ENCODE results near the gene TBC1D2B. TPM values are rescaled to one million over a fixed set of nuclear protein-coding genes. Genes with fewer than 3 reads are reported as not detected.

Gene TBC1D2B
- total and polyA plus RNA-seq, 7 experiments from 2014 or later, result 7.4 to 119 (median 76.6) TPM

DNA sequence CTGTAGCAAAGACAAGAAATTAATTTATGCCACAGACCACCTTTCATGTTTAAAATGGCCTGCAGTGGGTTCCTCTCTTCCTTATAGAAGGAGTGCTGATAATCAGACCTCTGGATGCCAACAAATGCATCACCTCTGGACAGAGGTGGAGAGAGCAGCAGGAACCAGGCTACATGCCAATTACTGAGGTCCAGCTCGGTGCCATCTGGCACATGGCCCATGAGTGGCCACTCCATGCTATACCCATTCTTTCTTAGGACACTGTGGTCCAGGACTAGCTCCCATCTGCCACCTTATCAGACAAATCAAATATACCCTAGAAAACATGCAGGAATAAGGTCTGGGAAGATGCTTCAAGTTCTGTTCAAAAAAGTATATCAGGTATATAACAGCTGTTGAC, 60.7 kb downstream of the TBC1D2B start:
- Histone ChIP-seq H3K4me1 (ENCODE audit: control insufficient read depth in 2 of 2, insufficient read depth in 2 of 2, low read length in 2 of 2) (no peaks in the 10 kb centered on the region), H3K4me3 (ENCODE audit: low read length) (no peak overlapping the region), H3K9me3 (ENCODE audit: control insufficient read depth in 2 of 3, low read length in 3 of 3) (no peaks in the 10 kb centered on the region), H3K36me3 (ENCODE audit: control insufficient read depth in 2 of 3, insufficient read depth in 3 of 3, low read length in 3 of 3) (peaks cover 15 to 64% (median 28%) of the 10 kb centered on the region in 3 experiments), H3K27ac (ENCODE audit: low read depth, low read length) (no peak overlapping the region), H3K27me3 (ENCODE audit: control insufficient read depth in 2 of 2, insufficient read depth in 2 of 2, low read length in 2 of 2) (no peaks in the 10 kb centered on the region)
- Mint-ChIP-seq H3K9me3 (no peaks in the 10 kb centered on the region), H3K36me3 (peaks cover 4 to 51% (median 35%) of the 10 kb centered on the region in 5 donors), H3K27me3 (no peaks in the 10 kb centered on the region), H3K4me1 (peaks cover 14 to 38% (median 20%) of the 10 kb centered on the region in 7 donors), H3K4me3 (no peak overlapping the region), H3K27ac (peak overlapping the region in 5 of 9 donors; percentile 2 to 65 (median 26))
- ChIA-PET POLR2A (interaction anchor here (0.7 to 1.4 kb wide), 2 partner anchors 26 to 33 kb away, joined by 3 read pairs; no protein-coding TSS in a partner anchor), CTCF (interaction anchor here (0.7 to 2.6 kb wide), 3 partner anchors 18 to 164 kb away, joined by 4 to 16 read pairs (median 5); no protein-coding TSS in a partner anchor)
- intact Hi-C loops (cut with micrococcal nuclease), result no loop called here
- DNase-seq, result no peak
- no peak for ATAC-seq

DNA sequence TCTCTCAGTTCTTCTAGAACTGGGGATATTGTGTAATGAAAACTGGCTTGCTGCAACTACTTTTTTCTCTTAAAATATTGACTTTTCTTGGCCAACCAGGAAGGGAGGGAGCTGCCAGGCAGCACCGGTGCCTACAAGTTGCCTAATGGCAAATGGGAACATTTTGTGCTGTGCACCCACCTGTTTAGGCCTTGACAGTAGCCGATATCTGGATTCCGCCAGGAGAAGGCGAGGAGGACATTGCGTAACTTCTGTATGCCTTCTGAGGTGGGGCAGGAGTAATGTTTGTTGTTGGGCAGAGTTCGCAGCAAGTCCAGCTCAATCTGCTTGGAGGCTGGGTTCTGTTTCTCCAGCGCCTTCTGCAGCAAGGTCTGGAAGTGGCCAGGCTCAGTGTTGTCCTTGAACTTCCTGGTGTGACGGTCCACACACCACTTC, 64.9 kb downstream of the TBC1D2B start:
- Histone ChIP-seq H3K4me1 (ENCODE audit: control insufficient read depth in 2 of 2, insufficient read depth in 2 of 2, low read length in 2 of 2) (no peaks in the 10 kb centered on the region), H3K27ac (ENCODE audit: low read depth, low read length) (no peak overlapping the region), H3K27me3 (ENCODE audit: control insufficient read depth in 2 of 2, insufficient read depth in 2 of 2, low read length in 2 of 2) (no peaks in the 10 kb centered on the region), H3K9me3 (ENCODE audit: control insufficient read depth in 2 of 3, low read length in 3 of 3) (no peaks in the 10 kb centered on the region), H3K4me3 (ENCODE audit: low read length) (no peak overlapping the region), H3K36me3 (ENCODE audit: control insufficient read depth in 2 of 3, insufficient read depth in 3 of 3, low read length in 3 of 3) (peaks cover 26 to 82% (median 41%) of the 10 kb centered on the region in 3 experiments)
- DNase-seq (no peak), ATAC-seq (no peak)
- intact Hi-C loops (cut with micrococcal nuclease), result no loop called here
- Mint-ChIP-seq H3K4me3 (no peak overlapping the region), H3K27me3 (no peaks in the 10 kb centered on the region), H3K36me3 (peaks cover 4 to 56% (median 24%) of the 10 kb centered on the region in 5 donors), H3K4me1 (peaks cover 0 to 13% (median 3%) of the 10 kb centered on the region in 7 donors), H3K27ac (no peak overlapping the region), H3K9me3 (no peaks in the 10 kb centered on the region)
- CTCF ChIA-PET, result no interaction called here
- POLR2A ChIA-PET, result no interaction called here

DNA sequence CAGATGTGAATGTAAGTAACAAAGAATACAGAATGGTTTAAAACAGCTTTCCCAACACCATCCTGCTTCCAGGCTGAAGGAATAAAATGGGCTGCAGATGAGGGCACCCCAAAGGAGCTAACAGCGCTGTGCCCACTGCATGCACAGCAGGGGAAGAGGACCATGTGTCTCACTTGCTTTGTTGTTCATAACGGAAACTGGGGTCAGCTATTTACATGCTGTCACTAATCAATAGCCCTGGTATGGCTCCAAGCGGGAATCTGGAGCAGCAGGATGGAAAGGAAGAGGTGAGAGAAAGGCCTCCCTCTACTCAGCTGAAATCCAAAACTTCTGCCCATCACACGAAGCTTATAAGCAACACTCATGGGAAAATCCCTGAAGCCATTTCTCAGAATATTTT, 67.4 kb downstream of the TBC1D2B start:
- ChIA-PET POLR2A (interaction anchor here (1.2 kb wide), 1 partner anchor 46 kb away, joined by 3 read pairs; no protein-coding TSS in a partner anchor), CTCF (interaction anchor here (0.6 kb wide), 1 partner anchor 50 kb away, joined by 3 read pairs; no protein-coding TSS in a partner anchor)
- peaks cover 29 to 83% (median 42%) of the 10 kb centered on the region in 3 experiments for H3K36me3 ChIP-seq (ENCODE audit: control insufficient read depth in 2 of 3, insufficient read depth in 3 of 3, low read length in 3 of 3)
- H3K4me1 ChIP-seq (ENCODE audit: control insufficient read depth in 2 of 2, insufficient read depth in 2 of 2, low read length in 2 of 2), result no peaks in the 10 kb centered on the region
- Mint-ChIP-seq H3K27me3 (no peaks in the 10 kb centered on the region), H3K9me3 (no peaks in the 10 kb centered on the region), H3K27ac (peak overlapping the region in 2 of 9 donors; percentile 29 to 42), H3K4me1 (peaks cover 0 to 24% (median 0%) of the 10 kb centered on the region in 7 donors), H3K4me3 (no peak overlapping the region), H3K36me3 (peaks cover 9 to 54% (median 27%) of the 10 kb centered on the region in 5 donors)
- intact Hi-C loops (cut with micrococcal nuclease), result no loop called here
- no peaks in the 10 kb centered on the region for H3K9me3 ChIP-seq (ENCODE audit: control insufficient read depth in 2 of 3, low read length in 3 of 3)
- no peaks in the 10 kb centered on the region for H3K27me3 ChIP-seq (ENCODE audit: control insufficient read depth in 2 of 2, insufficient read depth in 2 of 2, low read length in 2 of 2)
- no peak overlapping the region for H3K27ac ChIP-seq (ENCODE audit: low read depth, low read length)
- H3K4me3 ChIP-seq (ENCODE audit: low read length), result no peak overlapping the region
- ATAC-seq (no peak), DNase-seq (no peak)

DNA sequence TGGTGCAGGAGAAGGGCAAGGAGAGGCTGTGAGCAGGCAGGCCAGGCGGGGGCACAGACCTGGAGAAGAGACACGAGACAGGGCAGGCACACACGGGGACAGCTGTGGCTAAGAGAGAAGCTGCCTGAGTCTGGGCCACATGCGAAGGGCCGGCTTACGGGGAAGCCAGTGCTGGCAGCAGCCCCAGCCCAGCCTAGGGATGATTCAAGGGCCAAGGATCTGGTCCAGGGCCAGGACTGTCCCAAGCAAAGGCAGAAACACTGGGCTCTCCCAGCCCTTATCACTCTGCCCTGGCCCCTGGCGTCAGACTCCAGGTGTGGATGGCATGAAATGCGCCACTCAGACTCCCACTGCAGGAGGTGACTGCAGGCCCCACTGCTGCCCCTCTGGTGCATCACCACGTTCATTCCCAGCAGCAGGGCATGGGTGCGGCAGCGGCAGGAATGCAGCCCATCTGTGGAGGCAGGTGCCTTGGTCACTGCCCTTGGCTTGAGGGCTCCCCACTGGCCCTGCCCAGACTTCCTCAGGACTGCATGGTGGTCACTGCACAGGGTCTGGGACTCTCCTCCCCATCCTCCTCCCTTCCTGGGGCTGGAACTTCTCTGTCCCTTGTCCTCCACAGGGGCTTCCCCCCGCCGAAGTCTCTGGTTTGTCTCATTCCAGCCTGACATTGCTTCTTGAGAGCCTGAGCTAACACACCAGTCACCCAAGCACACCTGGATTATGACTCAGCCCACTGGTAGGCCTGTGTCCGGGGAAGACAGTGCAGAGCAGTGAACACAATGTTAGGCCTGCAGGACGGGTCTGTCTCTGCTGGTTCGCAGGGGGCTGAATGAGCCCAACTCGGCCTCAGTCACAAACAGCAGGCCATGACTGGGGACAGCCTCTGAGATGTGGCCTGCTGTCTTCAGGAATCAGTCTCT, 69.3 kb downstream of the TBC1D2B start:
- Mint-ChIP-seq H3K4me1 (peaks cover 0 to 30% (median 0%) of the 10 kb centered on the region in 7 donors), H3K27ac (peak overlapping the region in 2 of 9 donors; percentile 9 to 65), H3K36me3 (peaks cover 9 to 45% (median 17%) of the 10 kb centered on the region in 5 donors), H3K9me3 (no peaks in the 10 kb centered on the region), H3K27me3 (no peaks in the 10 kb centered on the region), H3K4me3 (no peak overlapping the region)
- no peak for DNase-seq
- no peak for ATAC-seq
- H3K27ac ChIP-seq (ENCODE audit: low read depth, low read length), result no peak overlapping the region
- peaks cover 33 to 89% (median 38%) of the 10 kb centered on the region in 3 experiments for H3K36me3 ChIP-seq (ENCODE audit: control insufficient read depth in 2 of 3, insufficient read depth in 3 of 3, low read length in 3 of 3)
- no peaks in the 10 kb centered on the region for H3K9me3 ChIP-seq (ENCODE audit: control insufficient read depth in 2 of 3, low read length in 3 of 3)
- no peaks in the 10 kb centered on the region for H3K27me3 ChIP-seq (ENCODE audit: control insufficient read depth in 2 of 2, insufficient read depth in 2 of 2, low read length in 2 of 2)
- intact Hi-C loops (cut with micrococcal nuclease), result no loop called here
- H3K4me3 ChIP-seq (ENCODE audit: low read length), result no peak overlapping the region
- ChIA-PET POLR2A (no interaction called here), CTCF (no interaction called here)
- no peaks in the 10 kb centered on the region for H3K4me1 ChIP-seq (ENCODE audit: control insufficient read depth in 2 of 2, insufficient read depth in 2 of 2, low read length in 2 of 2)

DNA sequence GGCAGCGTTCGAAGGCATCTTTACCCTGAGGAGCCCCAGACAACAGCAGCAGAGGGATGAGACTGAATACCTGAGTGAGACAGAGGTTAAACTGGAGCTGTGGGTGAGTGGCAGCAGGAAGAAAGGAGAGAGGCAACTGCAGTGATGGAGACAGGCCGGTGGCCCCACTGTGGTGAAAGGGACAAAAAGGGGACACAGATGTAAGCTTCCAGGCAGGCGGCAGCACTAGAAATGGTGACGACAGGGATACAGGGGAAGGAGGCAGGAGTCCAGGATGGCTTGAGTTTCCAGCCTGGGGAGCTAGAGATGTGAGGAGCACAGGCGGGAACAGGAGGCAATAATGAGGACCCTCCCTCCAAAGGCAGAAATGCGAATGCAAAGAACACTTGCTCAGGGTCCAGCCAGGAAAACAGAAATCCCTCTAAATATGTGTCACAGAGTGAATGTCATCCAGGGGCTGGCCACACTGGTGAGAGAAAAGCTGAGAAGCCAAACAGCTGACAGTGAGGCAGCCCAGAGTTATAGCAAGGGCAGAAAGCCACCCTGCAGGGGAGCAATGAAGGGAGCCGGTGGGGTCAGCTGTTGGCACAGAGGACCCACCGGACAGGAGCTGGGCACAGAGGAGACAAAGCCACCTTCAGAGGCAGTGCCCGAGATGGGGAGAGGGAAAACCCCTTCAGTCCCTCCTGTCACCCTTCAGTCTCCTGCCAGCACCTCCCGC, 70.1 kb downstream of the TBC1D2B start:
- intact Hi-C loops (cut with micrococcal nuclease), result no loop called here
- no peaks in the 10 kb centered on the region for H3K9me3 Mint-ChIP-seq
- H3K27ac Mint-ChIP-seq, result peak overlapping the region in 8 of 9 donors; percentile 5 to 78 (median 57)
- ChIA-PET POLR2A (interaction anchor here (0.6 kb wide), 1 partner anchor 53 kb away, joined by 3 read pairs; no protein-coding TSS in a partner anchor), CTCF (interaction anchor here (1.3 kb wide), 1 partner anchor 14 kb away, joined by 3 read pairs; no protein-coding TSS in a partner anchor)
- Histone ChIP-seq H3K9me3 (ENCODE audit: control insufficient read depth in 2 of 3, low read length in 3 of 3) (no peaks in the 10 kb centered on the region), H3K36me3 (ENCODE audit: control insufficient read depth in 2 of 3, insufficient read depth in 3 of 3, low read length in 3 of 3) (peaks cover 29 to 89% (median 33%) of the 10 kb centered on the region in 3 experiments), H3K4me3 (ENCODE audit: low read length) (no peak overlapping the region), H3K27me3 (ENCODE audit: control insufficient read depth in 2 of 2, insufficient read depth in 2 of 2, low read length in 2 of 2) (no peaks in the 10 kb centered on the region), H3K4me1 (ENCODE audit: control insufficient read depth in 2 of 2, insufficient read depth in 2 of 2, low read length in 2 of 2) (no peaks in the 10 kb centered on the region), H3K27ac (ENCODE audit: low read depth, low read length) (no peak overlapping the region)
- H3K4me3 Mint-ChIP-seq, result no peak overlapping the region
- no peak for DNase-seq
- ATAC-seq, result no peak
- H3K27me3 Mint-ChIP-seq, result no peaks in the 10 kb centered on the region
- peaks cover 7 to 40% (median 20%) of the 10 kb centered on the region in 5 donors for H3K36me3 Mint-ChIP-seq
- peaks cover 0 to 30% (median 0%) of the 10 kb centered on the region in 7 donors for H3K4me1 Mint-ChIP-seq

DNA sequence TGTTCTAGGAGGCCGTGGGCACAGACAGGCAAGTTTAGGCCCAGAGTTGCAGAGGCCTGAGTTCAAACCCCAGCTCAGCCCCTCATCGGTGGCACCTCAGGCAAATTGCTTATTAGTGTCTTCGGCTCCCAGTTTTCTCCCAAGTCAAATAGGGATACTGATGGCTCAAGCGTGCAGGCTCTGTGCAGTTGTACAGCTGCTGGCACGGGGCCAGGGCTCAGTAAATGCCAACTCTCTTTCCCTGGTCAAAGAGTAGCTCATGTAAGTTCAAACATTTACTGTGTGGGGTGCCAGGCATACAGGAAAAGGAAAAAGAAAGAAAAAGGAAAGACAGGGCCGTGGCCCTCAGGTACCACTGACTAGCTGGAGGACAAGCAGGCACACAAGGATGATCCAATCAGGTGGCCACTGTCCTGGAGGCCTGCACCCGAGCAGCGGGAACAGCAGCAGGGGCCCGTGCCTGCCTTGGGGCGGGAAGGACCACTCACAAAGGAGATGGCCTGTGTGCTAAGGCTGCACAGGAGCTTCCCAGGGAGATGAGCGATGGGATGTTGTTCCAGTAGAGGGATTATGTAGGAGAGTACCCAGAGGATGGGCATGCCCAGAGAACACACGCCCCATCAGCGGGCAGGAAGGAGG, 70.8 kb downstream of the TBC1D2B start:
- POLR2A ChIA-PET, result no interaction called here
- no peak for ATAC-seq
- H3K27me3 ChIP-seq (ENCODE audit: control insufficient read depth in 2 of 2, insufficient read depth in 2 of 2, low read length in 2 of 2), result no peaks in the 10 kb centered on the region
- Mint-ChIP-seq H3K36me3 (peaks cover 6 to 39% (median 15%) of the 10 kb centered on the region in 5 donors), H3K4me3 (no peak overlapping the region), H3K4me1 (peaks cover 0 to 30% (median 0%) of the 10 kb centered on the region in 7 donors), H3K27ac (peak overlapping the region in 6 of 9 donors; percentile 52 to 71 (median 58)), H3K9me3 (no peaks in the 10 kb centered on the region), H3K27me3 (no peaks in the 10 kb centered on the region)
- intact Hi-C loops (cut with micrococcal nuclease), result no loop called here
- no peak for DNase-seq
- H3K4me1 ChIP-seq (ENCODE audit: control insufficient read depth in 2 of 2, insufficient read depth in 2 of 2, low read length in 2 of 2), result no peaks in the 10 kb centered on the region
- H3K9me3 ChIP-seq (ENCODE audit: control insufficient read depth in 2 of 3, low read length in 3 of 3), result no peaks in the 10 kb centered on the region
- no peak overlapping the region for H3K27ac ChIP-seq (ENCODE audit: low read depth, low read length)
- H3K4me3 ChIP-seq (ENCODE audit: low read length), result no peak overlapping the region
- CTCF ChIA-PET, result interaction anchor here (1.1 to 1.3 kb wide), 2 partner anchors 14 to 102 kb away, joined by 3 to 4 read pairs; no protein-coding TSS in a partner anchor
- H3K36me3 ChIP-seq (ENCODE audit: control insufficient read depth in 2 of 3, insufficient read depth in 3 of 3, low read length in 3 of 3), result peaks cover 23 to 90% (median 33%) of the 10 kb centered on the region in 3 experiments

All from naive thymus-derived CD4-positive, alpha-beta T cell (primary cell).